ENCODE measurements around the gene SNTG2.
A peak's percentile ranks its signal among the peaks of the same experiment; 100 is the strongest.

The SNTG2 gene

GRCh38 chr2:1016500-1016899, 65.9 kb downstream of the SNTG2 start:
- no peak for TF ChIP-seq CTCF (IDR thresholded peaks at IDR 0.05; ENCODE audit: unreplicated experiment in 3 of 3)
- H3K4me1 Mint-ChIP-seq = peaks cover 5% of the 10 kb centered on the region
- no peaks in the 10 kb centered on the region for H3K36me3 Mint-ChIP-seq (ENCODE audit: low read depth)
- H3K9me3 Mint-ChIP-seq = no peaks in the 10 kb centered on the region
- no peak overlapping the region for H3K27ac Mint-ChIP-seq
- no peak overlapping the region for H3K4me3 Mint-ChIP-seq
- H3K27me3 Mint-ChIP-seq (ENCODE audit: low read depth) = peaks cover 21% of the 10 kb centered on the region

GRCh38 chr2:1017827-1018226, 67.2 kb downstream of the SNTG2 start:
- peaks cover 8% of the 10 kb centered on the region for H3K9me3 Mint-ChIP-seq
- H3K4me1 Mint-ChIP-seq = no peaks in the 10 kb centered on the region
- TF ChIP-seq CTCF (IDR thresholded peaks at IDR 0.05; ENCODE audit: unreplicated experiment in 3 of 3) = no peak
- peaks cover 21% of the 10 kb centered on the region for H3K27me3 Mint-ChIP-seq (ENCODE audit: low read depth)
- no peak overlapping the region for H3K4me3 Mint-ChIP-seq
- no peaks in the 10 kb centered on the region for H3K36me3 Mint-ChIP-seq (ENCODE audit: low read depth)
- H3K27ac Mint-ChIP-seq = no peak overlapping the region

- no peak for TF ChIP-seq CTCF (IDR thresholded peaks at IDR 0.05; ENCODE audit: unreplicated experiment in 3 of 3)
- Mint-ChIP-seq H3K27me3 (ENCODE audit: low read depth) (peaks cover 10% of the 10 kb centered on the region), H3K27ac (no peak overlapping the region), H3K4me1 (no peaks in the 10 kb centered on the region), H3K9me3 (peaks cover 8% of the 10 kb centered on the region), H3K4me3 (no peak overlapping the region), H3K36me3 (ENCODE audit: low read depth) (no peaks in the 10 kb centered on the region)
Observed at GRCh38 chr2:1020206-1020605, 69.6 kb downstream of the SNTG2 start.

- Mint-ChIP-seq H3K4me3 (no peak overlapping the region), H3K36me3 (ENCODE audit: low read depth) (no peaks in the 10 kb centered on the region), H3K9me3 (peaks cover 8% of the 10 kb centered on the region), H3K27me3 (ENCODE audit: low read depth) (peaks cover 10% of the 10 kb centered on the region), H3K27ac (no peak overlapping the region), H3K4me1 (peaks cover 10% of the 10 kb centered on the region)
- no peak for TF ChIP-seq CTCF (IDR thresholded peaks at IDR 0.05; ENCODE audit: unreplicated experiment in 3 of 3)
Observed at GRCh38 chr2:1022178-1022577, 71.5 kb downstream of the SNTG2 start.

GRCh38 chr2:1024981-1025380, 74.3 kb downstream of the SNTG2 start:
- H3K36me3 Mint-ChIP-seq (ENCODE audit: low read depth) = no peaks in the 10 kb centered on the region
- TF ChIP-seq CTCF (IDR thresholded peaks at IDR 0.05; ENCODE audit: unreplicated experiment in 3 of 3) = no peak
- H3K9me3 Mint-ChIP-seq = peaks cover 8% of the 10 kb centered on the region
- H3K27me3 Mint-ChIP-seq (ENCODE audit: low read depth) = no peaks in the 10 kb centered on the region
- peaks cover 15% of the 10 kb centered on the region for H3K4me1 Mint-ChIP-seq
- H3K4me3 Mint-ChIP-seq = no peak overlapping the region
- no peak overlapping the region for H3K27ac Mint-ChIP-seq

GRCh38 chr2:1026141-1026540, 75.5 kb downstream of the SNTG2 start:
- Mint-ChIP-seq H3K27me3 (ENCODE audit: low read depth) (no peaks in the 10 kb centered on the region), H3K36me3 (ENCODE audit: low read depth) (no peaks in the 10 kb centered on the region), H3K9me3 (peaks cover 8% of the 10 kb centered on the region), H3K27ac (peak overlapping the region in 1 of 3 experiments; percentile 3), H3K4me3 (no peak overlapping the region), H3K4me1 (peaks cover 15% of the 10 kb centered on the region)
- TF ChIP-seq CTCF (IDR thresholded peaks at IDR 0.05; ENCODE audit: unreplicated experiment in 3 of 3) = no peak

All from nephron (organoid).